Stimulated activated CD4-positive, alpha-beta T cell treated with anti-CD3 and anti-CD28 coated beads, Interleukin-15, amount 100 ng/mL, for 1 hour (primary cell): ENCODE measurements around the gene TMEM218.
"Not testable (repeated sequence)": the region's sequence is repeated elsewhere in the genome, so short reads cannot be mapped to it uniquely, and the experiment has no call there.

ENCODE experiments used
- DNase-seq, 2 donors: peaks; one replicate each; pipeline ENCODE4 v3.0.0-alpha.2; 2020; ENCODE audit warnings: low read depth in 1 of 2, low spot score in 1 of 2

TMEM218 gene

DNA sequence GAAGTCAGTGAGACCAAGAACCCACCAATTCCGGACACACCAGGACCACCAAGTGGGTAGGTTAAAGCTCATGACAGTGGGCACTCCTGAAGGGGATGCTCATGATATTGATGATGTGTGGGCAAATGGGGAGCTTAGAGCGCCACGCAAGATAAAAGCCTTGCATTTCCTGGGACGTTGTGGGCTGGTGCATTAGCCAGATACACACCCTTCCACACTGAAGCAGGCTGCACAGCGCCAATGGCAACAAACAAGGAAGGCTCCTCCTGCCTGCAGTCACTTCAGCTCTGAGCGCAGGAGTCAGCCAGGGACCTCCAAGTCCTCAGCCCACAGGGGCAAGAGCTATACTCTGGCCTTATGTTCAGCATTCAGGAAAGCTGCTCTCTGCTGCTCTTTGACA, 20.6 kb downstream of the TMEM218 start:
- DNase-seq = no peak

DNA sequence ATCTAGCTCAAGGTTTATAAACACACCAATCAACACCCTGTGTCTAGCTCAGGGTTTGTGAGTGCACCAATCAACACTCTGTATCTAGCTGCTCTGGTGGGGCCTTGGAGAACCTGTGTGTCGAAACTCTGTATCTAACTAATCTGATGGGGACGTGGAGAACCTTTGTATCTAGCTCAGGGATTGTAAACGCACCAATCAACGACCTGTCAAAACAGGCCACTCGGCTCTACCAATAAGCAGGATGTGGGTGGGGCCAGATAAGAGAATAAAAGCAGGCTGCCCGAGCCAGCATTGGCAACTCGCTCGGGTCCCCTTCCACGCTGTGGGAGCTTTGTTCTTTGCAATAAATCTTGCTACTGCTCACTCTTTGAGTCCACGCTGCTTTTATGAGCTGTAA, 21.3 kb downstream of the TMEM218 start:
- not testable (repeated sequence) for DNase-seq

DNA sequence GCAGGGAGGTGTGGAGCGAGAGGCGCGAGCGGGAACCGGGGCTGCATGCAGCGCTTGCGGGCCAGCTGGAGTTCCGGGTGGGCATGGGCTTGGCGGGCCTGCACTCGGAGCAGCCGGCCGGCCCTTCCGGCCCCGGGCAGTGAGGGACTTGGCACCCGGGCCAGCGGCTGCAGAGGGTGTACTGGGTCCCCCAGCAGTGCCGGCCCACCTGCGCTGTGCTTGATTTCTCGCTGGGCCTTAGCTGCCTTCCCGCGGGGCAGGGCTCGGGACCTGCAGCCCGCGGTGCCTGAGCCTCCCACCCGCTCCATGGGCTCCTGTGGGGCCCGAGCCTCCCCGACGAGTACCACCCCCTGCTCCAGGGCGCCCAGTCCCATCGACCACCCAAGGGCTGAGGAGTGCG, 21.9 kb downstream of the TMEM218 start:
- not testable (repeated sequence) for DNase-seq

DNA sequence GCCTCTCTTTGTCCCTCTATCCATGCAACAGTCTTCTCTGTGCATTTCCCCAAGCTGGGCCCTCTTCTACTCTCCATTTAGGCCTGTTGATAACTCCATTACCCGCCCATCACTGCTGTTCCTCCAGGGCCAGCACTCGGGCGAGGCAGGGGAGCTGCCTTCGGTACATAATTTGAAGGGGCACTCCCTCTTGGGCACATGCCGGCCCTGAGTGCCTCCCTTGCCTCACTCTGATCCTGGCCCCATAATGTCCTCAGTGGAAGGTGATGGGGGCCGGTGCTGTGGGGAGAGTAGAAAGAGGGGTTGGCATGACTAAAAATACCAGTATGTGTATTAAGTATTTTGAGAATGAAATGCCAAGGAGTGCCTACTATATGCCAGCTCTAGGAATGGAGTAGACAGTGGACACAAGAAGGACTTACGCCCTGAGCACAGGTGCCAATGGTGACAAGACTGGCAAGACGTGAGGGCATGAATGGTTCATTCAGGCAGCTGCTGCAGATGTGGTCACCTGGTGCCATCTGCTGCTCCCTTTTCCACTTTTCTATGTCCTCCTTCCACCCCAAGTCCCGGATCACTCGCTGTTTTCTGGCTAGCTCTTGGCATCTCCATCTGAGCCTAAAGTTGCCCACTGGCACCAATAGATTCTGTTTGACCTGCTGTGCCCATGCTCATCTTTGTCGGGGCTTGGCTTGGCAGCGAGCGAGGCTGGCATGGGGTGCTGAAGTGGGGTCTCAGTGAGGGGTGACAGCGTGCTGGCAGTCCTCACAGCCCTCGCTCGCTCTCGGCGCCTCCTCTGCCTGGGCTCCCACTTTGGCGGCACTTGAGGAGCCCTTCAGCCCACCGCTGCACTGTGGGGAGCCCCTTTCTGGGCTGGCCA, 22.6 kb downstream of the TMEM218 start:
- no peak for DNase-seq

DNA sequence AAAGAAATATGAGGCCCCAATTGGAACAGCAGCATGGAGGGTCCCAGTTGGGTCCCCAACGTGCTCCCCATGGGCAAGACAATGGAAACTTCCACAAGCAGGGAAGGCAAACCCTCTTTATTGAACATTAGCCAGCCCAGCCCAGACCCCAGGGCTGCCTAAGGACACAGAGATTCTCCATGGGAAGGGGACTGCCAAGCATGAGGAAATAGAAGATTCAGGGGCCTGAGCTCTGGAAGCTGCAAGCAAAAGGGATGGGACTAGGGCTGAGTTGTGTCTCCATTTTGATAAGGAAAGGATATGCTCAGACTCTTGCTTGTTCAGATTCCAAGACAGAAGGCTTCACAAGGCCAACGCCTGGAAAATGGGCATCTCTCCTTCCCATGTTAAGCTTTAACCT, 23.3 kb downstream of the TMEM218 start:
- no peak for DNase-seq

DNA sequence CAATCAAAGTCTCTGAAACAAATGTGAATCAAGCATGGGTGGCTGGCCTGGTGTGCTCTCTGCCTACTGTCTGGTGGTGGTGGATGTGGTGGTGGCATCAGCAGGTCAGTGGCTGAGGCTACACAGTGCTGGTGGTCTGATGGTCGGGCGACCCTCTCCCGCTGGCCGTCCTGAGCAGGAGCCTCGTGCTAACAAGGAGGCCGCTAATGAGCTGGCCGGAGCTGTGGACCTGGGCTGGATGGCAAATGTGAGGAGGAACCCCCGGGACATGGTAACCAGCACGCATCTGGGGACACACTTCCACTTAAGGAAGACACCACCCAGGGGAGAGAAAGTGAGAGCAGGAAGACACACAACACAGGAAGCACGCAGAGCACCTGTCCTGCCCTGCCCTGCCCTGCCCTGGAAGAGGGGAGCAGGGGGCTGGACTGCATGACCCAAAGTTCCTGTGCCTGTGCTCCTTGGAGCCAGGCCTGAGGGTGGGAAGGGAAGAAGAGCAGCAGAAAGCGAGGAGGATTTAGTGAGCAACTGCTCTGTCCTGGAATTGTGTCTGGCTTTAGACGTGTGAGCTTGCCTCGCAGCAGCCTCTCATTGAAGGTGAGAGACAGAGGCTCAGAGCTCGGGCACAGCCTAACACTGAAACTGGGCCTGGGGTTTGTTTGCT, 24.7 kb downstream of the TMEM218 start:
- DNase-seq = no peak

DNA sequence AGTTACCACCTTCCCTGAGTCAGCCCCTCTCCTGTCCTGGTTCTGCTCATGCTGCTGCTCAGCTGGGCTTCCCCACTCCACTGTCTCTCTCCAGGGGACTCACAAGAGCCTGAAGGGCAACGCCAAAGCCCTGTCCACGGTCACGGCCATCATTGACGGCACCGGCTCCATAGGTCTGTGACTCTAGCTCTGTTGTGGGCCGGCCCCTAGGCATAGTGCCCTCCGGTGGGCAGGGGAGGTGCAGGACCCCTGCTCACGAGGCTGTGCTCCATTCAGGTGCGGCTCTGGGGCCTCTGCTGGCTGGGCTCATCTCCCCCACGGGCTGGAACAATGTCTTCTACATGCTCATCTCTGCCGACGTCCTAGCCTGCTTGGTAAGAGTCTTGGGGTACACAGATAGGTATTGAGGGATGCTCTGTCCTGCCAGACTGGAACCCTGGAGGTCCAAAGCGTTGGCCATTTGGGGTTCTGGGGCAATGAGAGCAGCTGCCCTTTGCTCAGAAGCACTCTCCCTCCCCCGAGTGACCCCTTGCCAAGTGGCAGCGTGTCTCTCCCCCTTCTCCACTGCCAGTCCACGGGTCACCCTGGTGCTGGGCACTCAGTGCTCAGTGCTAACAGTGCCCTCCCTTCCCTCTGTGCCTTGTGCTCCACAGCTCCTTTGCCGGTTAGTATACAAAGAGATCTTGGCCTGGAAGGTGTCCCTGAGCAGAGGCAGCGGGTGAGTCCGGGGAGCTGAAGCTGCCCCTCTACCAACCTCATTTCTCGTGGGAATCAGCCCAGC, 25.9 kb downstream of the TMEM218 start:
- DNase-seq = no peak

DNA sequence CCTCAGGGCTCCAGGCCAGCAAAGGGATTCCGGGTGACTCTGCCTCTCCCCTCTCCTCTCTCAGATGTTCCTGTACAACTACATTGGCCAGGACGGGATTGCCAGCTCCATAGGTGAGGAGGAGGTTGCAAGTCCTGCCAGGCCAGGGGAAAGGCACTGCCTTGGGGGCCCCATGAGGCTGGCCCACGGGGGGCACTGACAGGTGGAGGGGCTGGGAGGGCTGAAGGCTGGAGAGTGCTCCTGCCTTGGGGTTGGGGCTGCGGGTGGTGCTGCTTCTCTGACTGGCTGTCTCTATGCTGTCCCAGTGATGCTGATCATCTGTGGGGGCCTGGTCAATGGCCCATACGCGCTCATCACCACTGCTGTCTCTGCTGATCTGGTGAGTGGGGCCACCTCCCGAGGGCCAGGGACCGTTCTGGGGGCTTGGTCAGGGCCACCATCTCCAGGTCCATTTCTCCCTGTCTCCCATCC, 26.6 kb downstream of the TMEM218 start:
- DNase-seq = no peak

DNA sequence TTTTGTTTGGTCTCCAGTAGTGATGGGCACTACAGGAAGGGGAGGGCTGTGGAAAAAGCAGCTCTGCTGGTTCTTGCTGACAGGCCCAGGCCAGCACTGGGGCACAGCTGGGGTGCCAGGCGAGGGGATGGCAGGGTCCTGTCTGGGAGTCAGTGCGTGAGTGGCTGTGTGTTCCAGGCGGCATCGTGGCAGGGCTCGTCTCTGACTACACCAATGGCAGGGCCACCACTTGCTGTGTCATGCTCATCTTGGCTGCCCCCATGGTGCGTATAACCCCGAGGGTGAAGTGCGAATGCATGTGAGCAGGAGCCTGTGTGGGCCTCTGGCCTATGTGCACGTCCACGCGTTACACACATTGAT, 27.4 kb downstream of the TMEM218 start:
- DNase-seq = no peak

DNA sequence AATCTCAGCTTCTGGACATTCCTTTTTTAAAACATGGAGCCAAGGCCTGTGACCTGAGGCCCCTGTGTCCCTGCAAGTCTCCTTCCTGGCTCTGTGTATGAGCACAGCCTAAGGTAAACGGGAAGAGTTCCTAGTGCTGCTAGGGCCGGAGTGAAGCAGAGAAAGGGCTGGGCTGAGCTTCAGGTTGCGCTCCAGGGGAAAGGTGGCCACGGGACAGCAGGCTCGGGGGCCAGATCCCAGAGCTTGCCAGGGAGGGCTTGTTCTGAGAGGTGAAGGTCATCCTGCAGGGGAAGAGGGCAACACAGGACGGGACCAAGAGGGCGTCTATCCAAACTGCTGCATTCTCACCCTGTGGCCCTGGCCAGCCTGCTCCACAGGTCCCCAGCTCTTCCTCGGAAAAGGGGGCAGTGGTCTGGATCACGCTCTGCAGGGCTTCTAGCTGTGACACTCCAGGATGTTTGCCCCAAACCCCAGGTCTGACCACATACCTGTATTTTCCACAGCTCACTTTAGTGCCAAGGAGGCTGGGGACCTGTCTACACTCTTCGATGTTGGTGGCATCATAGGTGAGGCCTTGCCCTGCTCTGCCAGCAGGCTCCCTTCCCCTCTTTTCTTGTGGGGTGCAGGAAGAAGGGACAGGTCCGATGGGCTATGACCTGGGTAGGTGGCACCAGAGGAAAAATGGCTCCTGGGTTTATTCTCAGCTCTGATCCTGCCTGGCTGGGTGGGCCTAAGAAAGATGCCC, 27.9 kb downstream of the TMEM218 start:
- no peak for DNase-seq

DNA sequence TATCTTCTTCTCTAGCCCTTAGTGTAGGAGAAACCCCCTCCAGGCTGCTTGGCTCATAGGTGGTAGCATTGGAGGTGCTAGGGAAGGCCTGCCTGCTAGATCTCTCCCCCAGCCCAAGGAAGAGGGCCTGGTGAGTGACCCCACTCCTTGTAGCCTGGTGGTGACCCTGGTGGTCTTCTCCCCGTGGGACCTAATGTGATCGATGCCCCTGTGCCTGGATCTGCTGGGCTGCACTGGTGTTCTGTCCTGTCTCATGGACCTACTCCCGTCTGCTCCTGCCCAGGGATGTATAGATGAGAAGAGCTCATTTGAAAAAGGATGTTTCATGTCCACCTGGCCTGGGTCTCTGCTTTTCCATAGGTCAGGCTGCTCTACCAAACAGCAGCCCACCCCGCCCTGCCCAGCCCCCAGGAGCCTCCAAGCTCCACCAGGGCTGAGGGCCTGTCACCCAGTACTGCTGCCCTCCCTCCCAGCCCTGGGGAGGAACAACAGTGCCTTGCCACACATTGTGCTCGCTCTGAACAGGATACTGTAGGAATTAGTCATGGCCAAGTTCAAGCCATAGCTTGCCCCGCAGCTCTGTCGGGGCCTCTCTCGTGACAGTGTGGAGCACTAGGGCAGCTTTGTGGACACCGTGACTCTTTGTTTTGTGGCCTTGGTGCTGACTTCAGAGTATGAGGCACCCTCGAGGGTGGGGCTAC, 28.7 kb downstream of the TMEM218 start:
- no peak for DNase-seq

DNA sequence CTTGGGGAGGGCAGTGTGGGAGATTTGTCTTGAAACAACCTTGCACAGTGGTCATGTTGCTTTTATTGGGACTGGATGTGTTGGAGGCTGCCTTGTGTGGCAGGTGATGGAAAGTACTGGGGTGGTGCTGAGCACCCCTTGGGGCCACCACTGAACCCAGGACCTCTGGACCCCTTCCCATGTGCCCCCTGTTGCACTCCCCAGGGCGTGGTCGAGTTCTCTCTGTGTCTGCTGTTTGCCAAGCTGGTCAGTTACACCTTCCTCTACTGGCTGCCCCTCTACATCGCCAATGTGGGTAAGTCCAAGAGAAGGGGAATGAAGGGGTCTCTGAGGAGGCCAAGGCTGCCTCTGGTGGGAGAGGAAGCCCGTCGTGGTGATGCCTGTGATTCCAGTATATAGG, 29.4 kb downstream of the TMEM218 start:
- DNase-seq = no peak

DNA sequence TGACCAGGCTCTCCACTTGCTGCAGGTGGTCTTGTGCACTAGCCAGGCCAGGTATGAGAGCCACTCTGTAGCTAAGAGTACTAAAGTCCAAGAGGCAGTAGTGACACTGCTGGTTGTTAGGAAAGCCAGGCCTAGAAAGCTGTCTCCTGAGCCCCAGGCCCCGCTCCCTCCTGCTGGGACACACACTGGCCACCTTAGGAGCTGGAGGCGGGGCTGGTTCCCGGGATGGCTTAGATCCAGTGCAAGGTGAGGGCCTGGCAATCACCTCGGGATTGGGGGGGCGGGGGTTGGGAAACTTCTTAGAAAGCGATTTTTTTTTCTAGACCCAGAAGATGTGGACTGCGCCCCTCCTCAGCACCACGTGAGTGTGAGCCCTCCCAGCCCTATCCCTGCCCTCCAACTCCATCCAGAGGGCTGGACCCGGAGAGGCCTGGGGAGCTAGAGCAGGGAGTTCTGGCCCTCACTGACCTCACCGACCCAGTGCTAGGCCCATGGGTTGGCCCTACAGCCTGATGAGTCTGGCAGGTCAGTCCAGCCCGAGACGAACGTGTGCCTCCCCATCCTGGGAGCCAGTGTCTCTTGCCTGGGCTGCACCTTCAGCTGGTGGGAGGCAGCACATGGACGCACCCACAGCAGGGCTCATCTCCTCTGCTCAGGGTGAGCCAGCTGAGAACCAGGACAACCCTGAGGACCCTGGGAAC, 30.2 kb downstream of the TMEM218 start:
- no peak for DNase-seq

DNA sequence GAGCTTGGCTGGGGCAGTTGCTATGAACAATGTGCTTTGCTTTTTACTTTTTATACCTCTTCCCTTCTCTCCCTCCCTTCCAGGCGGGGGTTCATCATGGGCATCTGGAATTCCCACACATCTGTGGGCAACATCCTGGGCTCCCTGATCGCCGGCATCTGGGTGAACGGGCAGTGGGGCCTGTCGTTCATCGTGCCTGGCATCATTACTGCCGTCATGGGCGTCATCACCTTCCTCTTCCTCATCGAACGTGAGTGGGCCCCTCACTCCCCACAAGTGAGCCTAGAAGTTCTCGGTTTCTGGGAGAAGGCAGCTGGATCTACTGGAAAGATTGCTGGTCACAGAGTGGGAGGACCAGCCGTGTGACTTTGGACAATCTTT, 30.9 kb downstream of the TMEM218 start:
- DNase-seq = no peak

DNA sequence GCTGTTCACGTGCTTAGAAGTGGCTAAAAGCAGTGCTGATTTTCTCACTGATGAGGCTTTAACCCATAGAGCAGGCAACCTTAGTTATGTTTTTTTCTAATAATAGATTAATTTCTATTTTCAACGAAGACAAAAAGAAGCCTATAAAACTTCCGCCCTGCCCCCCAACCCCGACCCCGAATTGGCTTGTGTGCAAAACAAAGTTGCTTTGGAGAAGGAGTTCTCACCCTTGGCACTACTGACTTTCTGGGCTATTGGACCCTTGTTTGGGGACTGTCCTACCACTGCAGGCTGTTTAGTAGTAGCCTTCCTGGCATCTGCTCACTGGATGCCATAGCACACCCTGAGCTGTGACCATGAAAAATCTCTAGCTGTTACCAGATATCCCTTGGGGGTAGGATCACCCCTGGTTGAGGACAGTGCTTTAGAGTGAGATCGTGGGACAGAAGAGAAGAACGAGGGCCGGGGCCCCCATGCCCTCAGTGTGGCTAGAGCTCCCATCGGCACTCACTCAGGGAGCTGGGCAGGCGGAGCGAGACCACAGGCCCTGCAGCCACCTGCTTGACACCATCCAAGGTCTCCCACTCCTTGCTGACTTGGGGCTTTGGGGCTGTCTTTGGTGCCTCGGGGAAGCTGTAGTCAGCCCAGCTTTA, 31.4 kb downstream of the TMEM218 start:
- no peak for DNase-seq

DNA sequence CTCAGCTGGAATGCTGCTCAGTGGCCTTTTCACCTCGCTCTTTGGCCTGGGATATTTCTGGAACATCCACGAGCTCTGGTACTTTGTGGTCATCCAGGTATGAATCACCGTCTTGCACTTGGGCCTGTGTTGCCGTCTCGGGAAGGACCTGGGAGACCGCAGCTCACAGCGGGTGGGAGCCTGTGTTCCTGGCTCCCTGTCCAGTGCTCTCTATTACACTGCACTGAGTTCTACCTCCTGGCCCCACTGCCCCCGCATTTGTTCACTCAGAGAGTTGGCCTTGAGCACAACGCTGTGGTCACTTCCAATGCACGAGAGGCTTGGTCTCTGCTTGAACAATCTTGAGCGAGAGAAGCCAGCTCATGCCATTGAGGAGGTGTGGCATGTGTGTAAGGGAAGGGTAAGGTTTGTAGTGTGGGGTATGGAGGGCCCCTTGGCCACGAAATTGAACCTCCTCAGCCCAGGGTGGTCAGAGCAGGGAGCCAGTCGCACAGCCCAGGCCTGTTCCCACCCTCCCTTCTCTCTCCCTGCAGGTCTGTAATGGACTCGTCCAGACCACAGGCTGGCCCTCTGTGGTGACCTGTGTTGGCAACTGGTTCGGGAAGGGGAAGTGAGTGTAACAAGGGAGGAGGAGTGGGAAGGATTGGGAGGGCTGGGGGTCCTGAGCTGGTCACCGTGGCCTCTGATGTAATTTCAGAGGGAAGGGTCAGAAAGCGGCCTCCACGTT, 32.1 kb downstream of the TMEM218 start:
- no peak for DNase-seq

DNA sequence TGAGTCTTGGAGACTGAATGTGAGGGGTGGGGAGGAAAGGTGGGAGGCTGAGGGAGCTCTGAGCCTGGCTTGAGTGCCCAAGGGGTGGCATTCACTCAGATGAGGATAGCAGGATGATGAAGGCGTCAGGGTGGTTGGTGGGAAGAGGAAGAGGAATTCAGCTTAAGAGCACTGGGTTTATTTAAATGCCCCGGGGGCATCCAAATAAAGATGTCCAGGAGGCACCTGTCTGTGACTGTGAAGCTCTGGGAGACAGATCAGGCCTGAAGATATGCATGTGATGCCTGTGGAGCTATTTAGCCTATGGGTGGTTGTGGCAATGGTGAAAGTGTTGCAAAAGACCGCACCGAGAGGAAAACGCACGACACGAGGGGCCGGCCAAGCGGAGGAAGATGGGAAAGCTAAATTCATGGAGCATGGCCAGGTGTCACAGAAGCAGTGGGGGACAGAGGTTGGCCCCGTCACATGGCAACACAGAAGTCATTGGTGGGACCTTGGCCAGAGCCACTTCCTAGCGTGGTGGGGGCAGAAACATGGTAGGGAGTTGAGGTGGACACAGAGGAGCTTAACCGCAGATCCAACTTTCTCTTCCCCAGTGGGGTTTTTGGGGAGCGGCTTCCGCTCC, 32.8 kb downstream of the TMEM218 start:
- no peak for DNase-seq

DNA sequence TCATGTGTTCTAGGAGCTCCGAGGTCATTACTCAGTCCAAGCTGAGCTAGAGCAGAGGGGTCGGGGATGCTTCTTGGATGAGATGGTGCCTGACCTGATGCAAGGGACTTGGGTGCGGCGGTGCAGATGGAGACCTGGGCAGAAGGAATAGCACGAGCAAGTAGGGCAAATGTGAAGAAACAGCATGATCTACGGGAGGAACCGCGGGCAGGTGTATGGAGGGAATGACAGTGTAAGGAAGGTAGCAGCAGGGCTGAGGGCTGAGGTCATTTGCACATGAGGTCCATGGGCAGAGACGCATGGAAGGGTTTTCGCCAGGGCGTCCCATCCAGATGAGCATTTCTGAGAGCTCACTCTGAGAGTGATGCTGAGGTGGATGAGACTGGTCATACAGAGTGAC, 33.4 kb downstream of the TMEM218 start:
- no peak for DNase-seq
